Trophoblast cell (in vitro differentiated cells and primary cell): ENCODE data around the gene ALG14.
A peak's percentile ranks its signal among the peaks of the same experiment; 100 is the strongest.

Experiments
- DNase-seq, 2 donors: peaks; one replicate each; pipeline ENCODE4 v3.0.0-alpha.2; 2016
- H2AFZ ChIP-seq: 2 replicates; pipeline ENCODE4 v1.6.1; 2013; ENCODE audit warnings: low read length, moderate library complexity, mild to moderate bottlenecking; ENCODE audit not compliant: insufficient read depth, poor library complexity
- H2AK5ac ChIP-seq: 2 replicates; pipeline ENCODE4 v1.6.1; 2013; ENCODE audit warnings: mild to moderate bottlenecking, low read length
- H2BK120ac ChIP-seq: 2 replicates; pipeline ENCODE4 v1.6.1; 2013; ENCODE audit warnings: low read length, mild to moderate bottlenecking, moderate library complexity; ENCODE audit not compliant: insufficient read depth, poor library complexity
- H2BK12ac ChIP-seq: 2 replicates; pipeline ENCODE4 v1.6.1; 2013; ENCODE audit warnings: mild to moderate bottlenecking, low read length, moderate library complexity
- H2BK5ac ChIP-seq: 2 replicates; pipeline ENCODE4 v1.6.1; 2013; ENCODE audit warnings: low read length, low read depth, moderate library complexity, mild to moderate bottlenecking; ENCODE audit not compliant: poor library complexity
- H3K14ac ChIP-seq: 2 replicates; pipeline ENCODE4 v1.6.1; 2013; ENCODE audit warnings: mild to moderate bottlenecking, low read length
- H3K18ac ChIP-seq: 2 replicates; pipeline ENCODE4 v1.6.1; 2013; ENCODE audit warnings: mild to moderate bottlenecking, low read length
- H3K23ac ChIP-seq: 2 replicates; pipeline ENCODE4 v1.6.1; 2013; ENCODE audit warnings: low read length
- H3K27ac ChIP-seq: 2 replicates; pipeline ENCODE4 v1.5.1; 2013; ENCODE audit warnings: low read depth, mild to moderate bottlenecking, inconsistent platforms, low read length, moderate library complexity
- H3K27me3 ChIP-seq: 2 replicates; pipeline ENCODE4 v1.6.1; 2013; ENCODE audit warnings: inconsistent platforms, mild to moderate bottlenecking, low read length, moderate library complexity; ENCODE audit not compliant: insufficient read depth
- H3K36me3 ChIP-seq, 2 experiments: 1 replicate in 1 of 2; 2 replicates in 1 of 2; pipeline ENCODE4 v1.6.1; 2013; ENCODE audit warnings: low read length in 2 of 2, mild to moderate bottlenecking in 2 of 2, moderate library complexity in 1 of 2; ENCODE audit not compliant: insufficient read depth in 2 of 2, control insufficient read depth in 1 of 2
- H3K4ac ChIP-seq: 2 replicates; pipeline ENCODE4 v1.6.1; 2013; ENCODE audit warnings: low read depth, mild to moderate bottlenecking, low read length, moderate library complexity
- H3K4me1 ChIP-seq, 2 experiments: 1 replicate in 1 of 2; 2 replicates in 1 of 2; pipeline ENCODE4 v1.6.1; 2013; ENCODE audit warnings: low read length in 2 of 2, mild to moderate bottlenecking in 2 of 2, moderate library complexity in 1 of 2; ENCODE audit not compliant: insufficient read depth in 2 of 2, control insufficient read depth in 1 of 2
- H3K4me2 ChIP-seq: 2 replicates; pipeline ENCODE4 v1.6.1; 2013; ENCODE audit warnings: inconsistent platforms, mild to moderate bottlenecking, low read length, moderate library complexity
- H3K4me3 ChIP-seq: 2 replicates; pipeline ENCODE4 v1.5.1; 2013; ENCODE audit warnings: mild to moderate bottlenecking, low read depth, low read length, inconsistent platforms
- H3K79me1 ChIP-seq: one replicate; pipeline ENCODE4 v1.6.1; 2013; ENCODE audit warnings: low read length
- H3K79me2 ChIP-seq: 2 replicates; pipeline ENCODE4 v1.6.1; 2013; ENCODE audit warnings: low read length, mild to moderate bottlenecking; ENCODE audit not compliant: control insufficient read depth, insufficient read depth, poor library complexity
- H3K9ac ChIP-seq: 2 replicates; pipeline ENCODE4 v1.6.1; 2013; ENCODE audit warnings: mild to moderate bottlenecking, low read length
- H3K9me3 ChIP-seq: 2 replicates; pipeline ENCODE4 v1.6.1; 2013; ENCODE audit warnings: low read depth, mild to moderate bottlenecking, control low read depth, inconsistent platforms, low read length; ENCODE audit not compliant: insufficient read depth
- H4K12ac ChIP-seq: 2 replicates; pipeline ENCODE4 v1.6.1; 2013; ENCODE audit warnings: low read depth, mild to moderate bottlenecking, low read length, moderate library complexity
- H4K8ac ChIP-seq: 2 replicates; pipeline ENCODE4 v1.6.1; 2013; ENCODE audit warnings: low read depth, mild to moderate bottlenecking, low read length, moderate library complexity
- H4K91ac ChIP-seq: one replicate; pipeline ENCODE4 v1.6.1; 2013; ENCODE audit warnings: low read depth, mild to moderate bottlenecking, low read length, moderate library complexity
- WGBS: extraction: QIAGEN DNeasy Blood & Tissue Kit; methylation state at CpG from one replicate; pipeline ENCODE4 v1.1.7; 2013; ENCODE audit warnings: missing lambda C conversion rate; ENCODE audit not compliant: insufficient read length, insufficient coverage; ENCODE audit errors: extremely low coverage; 5-methylcytosine and 5-hydroxymethylcytosine counted together

ALG14 gene

DNA sequence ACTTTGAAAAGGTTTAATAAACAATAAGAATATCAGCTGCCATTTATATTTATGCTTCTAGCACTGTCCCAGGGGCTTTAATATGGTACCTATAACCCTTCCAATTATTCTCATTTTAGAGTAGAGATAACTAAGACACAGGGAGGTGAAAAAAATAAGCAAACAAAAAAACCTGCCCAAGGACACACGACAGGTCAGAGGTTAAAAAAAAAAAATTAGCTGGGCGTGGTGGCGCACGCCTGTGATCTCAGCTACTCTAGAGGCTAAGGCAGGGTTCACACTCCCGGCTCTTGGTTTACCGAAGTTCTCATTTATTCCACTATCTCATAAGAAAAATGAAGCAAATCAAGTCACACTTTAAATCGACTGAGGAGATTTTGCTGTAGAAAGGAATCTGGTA is 111.2 kb downstream of the ALG14 start:
- Histone ChIP-seq H2BK120ac (no peak overlapping the region), H3K79me2 (no peaks in the 10 kb centered on the region), H3K4me3 (no peak overlapping the region), H3K27ac (no peak overlapping the region), H4K91ac (no peak overlapping the region), H2BK5ac (no peak overlapping the region), H3K14ac (no peak overlapping the region), H3K4me2 (no peak overlapping the region), H4K8ac (no peak overlapping the region), H2AFZ (no peak overlapping the region), H3K36me3 (no peaks in the 10 kb centered on the region), H4K12ac (no peak overlapping the region), H3K4me1 (peaks cover 0 to 4% of the 10 kb centered on the region in 2 experiments), H3K23ac (no peak overlapping the region), H3K79me1 (no peaks in the 10 kb centered on the region), H3K9me3 (no peaks in the 10 kb centered on the region), H3K9ac (no peak overlapping the region), H3K27me3 (no peaks in the 10 kb centered on the region), H3K18ac (no peak overlapping the region), H3K4ac (no peak overlapping the region), H2BK12ac (no peak overlapping the region), H2AK5ac (no peak overlapping the region)
- no CpG with 5 or more reads among the region's 7 CpGs for WGBS
- DNase-seq: no peak

DNA sequence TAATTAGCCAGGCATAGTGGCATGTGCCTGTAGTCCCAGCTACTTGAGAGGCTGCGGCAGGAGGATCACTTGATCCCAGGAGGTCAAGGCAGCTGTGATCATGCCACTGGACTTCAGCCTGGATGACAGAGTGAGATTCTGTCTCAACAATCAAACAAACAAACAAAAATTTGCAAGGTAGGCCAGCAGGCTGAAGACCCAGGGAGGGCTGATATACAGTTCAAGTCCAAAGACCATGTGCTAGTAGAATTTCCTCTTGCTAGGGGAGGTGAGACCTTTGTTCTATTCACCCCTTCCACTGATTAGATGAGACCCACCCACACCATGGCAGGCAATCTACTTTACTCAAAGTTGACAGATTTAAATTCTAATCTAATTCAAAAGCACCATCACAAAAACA is 114.7 kb downstream of the ALG14 start:
- H3K23ac ChIP-seq: no peak overlapping the region
- no peak overlapping the region for H4K12ac ChIP-seq
- H3K4ac ChIP-seq: no peak overlapping the region
- H3K9me3 ChIP-seq: no peaks in the 10 kb centered on the region
- no CpG with 5 or more reads among the region's 1 CpG for WGBS
- H3K18ac ChIP-seq: no peak overlapping the region
- no peak overlapping the region for H3K9ac ChIP-seq
- H3K27ac ChIP-seq: no peak overlapping the region
- H2AK5ac ChIP-seq: no peak overlapping the region
- no peak overlapping the region for H2AFZ ChIP-seq
- H3K36me3 ChIP-seq: no peaks in the 10 kb centered on the region
- H4K91ac ChIP-seq: no peak overlapping the region
- H3K27me3 ChIP-seq: no peaks in the 10 kb centered on the region
- DNase-seq: no peak
- H3K79me1 ChIP-seq: peaks cover 4% of the 10 kb centered on the region
- no peak overlapping the region for H2BK12ac ChIP-seq
- no peak overlapping the region for H3K4me3 ChIP-seq
- H3K4me2 ChIP-seq: no peak overlapping the region
- no peak overlapping the region for H2BK5ac ChIP-seq
- no peaks in the 10 kb centered on the region for H3K79me2 ChIP-seq
- H2BK120ac ChIP-seq: no peak overlapping the region
- no peak overlapping the region for H4K8ac ChIP-seq
- H3K4me1 ChIP-seq: peaks cover 13 to 19% of the 10 kb centered on the region in 2 experiments
- H3K14ac ChIP-seq: no peak overlapping the region

- Histone ChIP-seq H3K4me3 (no peak overlapping the region), H3K79me2 (no peaks in the 10 kb centered on the region), H2BK120ac (no peak overlapping the region), H4K12ac (no peak overlapping the region), H3K4ac (no peak overlapping the region), H3K4me1 (peaks cover 15 to 25% of the 10 kb centered on the region in 2 experiments), H3K36me3 (no peaks in the 10 kb centered on the region), H3K9ac (no peak overlapping the region), H3K18ac (no peak overlapping the region), H3K14ac (peak overlapping the region; percentile 46), H3K4me2 (no peak overlapping the region), H3K23ac (no peak overlapping the region), H3K79me1 (peaks cover 4% of the 10 kb centered on the region), H2AFZ (no peak overlapping the region), H2BK5ac (no peak overlapping the region), H2BK12ac (peak overlapping the region; percentile 43), H3K27me3 (no peaks in the 10 kb centered on the region), H3K9me3 (no peaks in the 10 kb centered on the region), H3K27ac (peak overlapping the region; percentile 40), H4K91ac (no peak overlapping the region), H2AK5ac (no peak overlapping the region), H4K8ac (peak overlapping the region; percentile 11)
- WGBS: no CpG with 5 or more reads among the region's 6 CpGs
- DNase-seq: no peak
These were observed 116.8 kb downstream of the ALG14 start for GRCh38 chr1:94955767-94956632.

- Histone ChIP-seq H3K4ac (no peak overlapping the region), H3K4me1 (peaks cover 15 to 22% of the 10 kb centered on the region in 2 experiments), H4K91ac (peak overlapping the region; percentile 31), H3K79me2 (no peaks in the 10 kb centered on the region), H3K18ac (no peak overlapping the region), H2BK12ac (peak overlapping the region; percentile 79), H3K36me3 (no peaks in the 10 kb centered on the region), H3K9ac (no peak overlapping the region), H3K4me3 (no peak overlapping the region), H3K14ac (peak overlapping the region; percentile 53), H3K79me1 (peaks cover 4% of the 10 kb centered on the region), H2BK5ac (peak overlapping the region; percentile 65), H4K12ac (no peak overlapping the region), H3K23ac (no peak overlapping the region), H3K9me3 (no peaks in the 10 kb centered on the region), H2AFZ (no peak overlapping the region), H3K27me3 (no peaks in the 10 kb centered on the region), H3K4me2 (peak overlapping the region; percentile 44), H3K27ac (peak overlapping the region; percentile 78), H2AK5ac (peak overlapping the region; percentile 35), H2BK120ac (no peak overlapping the region), H4K8ac (no peak overlapping the region)
- no CpG with 5 or more reads among the region's 9 CpGs for WGBS
- DNase-seq: no peak
These were observed 118.2 kb downstream of the ALG14 start for GRCh38 chr1:94954263-94955220.
